Smooth muscle cell (in vitro differentiated cells): ENCODE results near the gene SLC1A2. TPM values are rescaled to one million over a fixed set of nuclear protein-coding genes. Genes with fewer than 3 reads are reported as not detected.

Experiments used
- DNase-seq: peaks from one replicate; lab custom pipeline; 2025; ENCODE audit not compliant: unreplicated experiment; lab: John Stamatoyannopoulos, UW
- H2AFZ ChIP-seq: fragments of 200-600 bp; sonication (generic); 2 replicates; pipeline ENCODE4 v1.6.0; 2016; ENCODE audit warnings: antibody characterized with exemption, low read depth, mild to moderate bottlenecking
- H3F3A ChIP-seq: fragments of 200-600 bp; sonication (generic); 2 replicates; pipeline ENCODE4 v1.6.0; 2017; ENCODE audit warnings: antibody characterized with exemption, low read depth
- H3K27ac ChIP-seq: fragments of 200-600 bp; sonication (generic); 2 replicates; pipeline ENCODE4 v1.5.1; 2016; ENCODE audit warnings: low read depth, mild to moderate bottlenecking
- H3K27me3 ChIP-seq: fragments of 200-600 bp; sonication (generic); 2 replicates; pipeline ENCODE4 v1.6.1; 2016; ENCODE audit warnings: low read depth, mild to moderate bottlenecking
- H3K36me3 ChIP-seq: fragments of 200-600 bp; sonication (generic); 2 replicates; pipeline ENCODE4 v1.5.1; 2016; ENCODE audit warnings: low read depth
- H3K4me1 ChIP-seq: fragments of 200-600 bp; sonication (generic); 2 replicates; pipeline ENCODE4 v1.5.1; 2016; ENCODE audit warnings: low read depth
- H3K4me2 ChIP-seq: fragments of 200-600 bp; sonication (generic); 2 replicates; pipeline ENCODE4 v1.6.0; 2016; ENCODE audit warnings: mild to moderate bottlenecking
- H3K4me3 ChIP-seq: fragments of 200-600 bp; sonication (generic); 2 replicates; pipeline ENCODE4 v1.5.1; 2016; ENCODE audit warnings: mild to moderate bottlenecking
- H3K79me2 ChIP-seq: fragments of 200-600 bp; sonication (generic); 2 replicates; pipeline ENCODE4 v1.6.0; 2016; ENCODE audit warnings: low read depth, mild to moderate bottlenecking
- H3K9ac ChIP-seq: fragments of 200-600 bp; sonication (generic); 2 replicates; pipeline ENCODE4 v1.6.0; 2016; ENCODE audit warnings: low read depth
- H3K9me3 ChIP-seq: fragments of 200-600 bp; sonication (generic); replicated peaks from 2 replicates; pipeline ENCODE4 v1.5.1; 2016; ENCODE audit warnings: low read depth
- H4K20me1 ChIP-seq: fragments of 200-600 bp; sonication (generic); 2 replicates; pipeline ENCODE4 v1.6.0; 2016; ENCODE audit warnings: low read depth
- CTCF ChIP-seq: fragments of 200-600 bp; sonication (generic); IDR thresholded peaks from 2 replicates; pipeline ENCODE4 v1.5.1; 2017; ENCODE audit warnings: borderline replicate concordance, mild to moderate bottlenecking, antibody characterized with exemption; ENCODE audit not compliant: insufficient read depth, poor library complexity, severe bottlenecking
- WGBS: methylation state at CpG from one replicate; pipeline ENCODE4 v1.1.7; 2016; ENCODE audit warnings: low lambda C conversion rate; 5-methylcytosine and 5-hydroxymethylcytosine counted together
- polyA plus RNA-seq: library from polyadenylated mRNA; unstranded; fragments of >200 nt; fragmentation: Nextera tagmentation; extraction: Ambion mirVana; gene quantifications from 2 replicates; pipeline ENCODE4 v1.2.1, GENCODE V29; 2016
- total RNA-seq: library from RNA; depleted of rRNA; stranded (reverse); fragments of >200 nt; gene quantifications from 2 replicates; pipeline ENCODE4 v1.2.3, GENCODE V29; 2014

The SLC1A2 gene
- total and polyA plus RNA-seq, 2 experiments from 2014 or later, result 3.6 TPM; not detected in 1

- WGBS, result 93% methylated on average over 3 of the region's 3 CpGs
- Histone ChIP-seq H3K4me1 (no peaks in the 10 kb centered on the region), H3K9ac (no peak overlapping the region)
Measured at GRCh38 chr11:35242412-35243242, 176.7 kb downstream of the SLC1A2 start.

GRCh38 chr11:35241531-35241930 is 177.8 kb downstream of the SLC1A2 start:
- Histone ChIP-seq H3K4me3 (no peak overlapping the region), H3K9me3 (no peaks in the 10 kb centered on the region), H3K9ac (no peak overlapping the region), H3F3A (no peaks in the 10 kb centered on the region), H3K79me2 (no peaks in the 10 kb centered on the region), H3K27me3 (no peaks in the 10 kb centered on the region), H4K20me1 (no peaks in the 10 kb centered on the region), H2AFZ (no peak overlapping the region), H3K4me2 (no peak overlapping the region), H3K36me3 (no peaks in the 10 kb centered on the region), H3K4me1 (no peaks in the 10 kb centered on the region), H3K27ac (no peak overlapping the region)
- TF ChIP-seq CTCF, result no peak
- no peak for DNase-seq
- WGBS, result 100% methylated on average over 1 of the region's 1 CpG

More at GRCh38 chr11:35242412-35243242, 176.7 kb downstream of the SLC1A2 start:
- no peak overlapping the region for H3K4me2 ChIP-seq
- H2AFZ ChIP-seq, result no peak overlapping the region
- no peak overlapping the region for H3K4me3 ChIP-seq
- no peaks in the 10 kb centered on the region for H3K9me3 ChIP-seq
- H3K27me3 ChIP-seq, result no peaks in the 10 kb centered on the region
- H3K79me2 ChIP-seq, result no peaks in the 10 kb centered on the region
- TF ChIP-seq CTCF, result no peak
- no peaks in the 10 kb centered on the region for H3F3A ChIP-seq
- DNase-seq, result no peak
- H3K27ac ChIP-seq, result no peak overlapping the region
- H3K36me3 ChIP-seq, result no peaks in the 10 kb centered on the region
- H4K20me1 ChIP-seq, result no peaks in the 10 kb centered on the region

GRCh38 chr11:35241083-35241482 is 178.3 kb downstream of the SLC1A2 start:
- H3K36me3 ChIP-seq, result no peaks in the 10 kb centered on the region

More at GRCh38 chr11:35241083-35241482, 178.3 kb downstream of the SLC1A2 start:
- no peaks in the 10 kb centered on the region for H4K20me1 ChIP-seq
- DNase-seq, result no peak
- H2AFZ ChIP-seq, result no peak overlapping the region
- no peaks in the 10 kb centered on the region for H3K9me3 ChIP-seq
- no peaks in the 10 kb centered on the region for H3K27me3 ChIP-seq
- H3F3A ChIP-seq, result no peaks in the 10 kb centered on the region
- no peaks in the 10 kb centered on the region for H3K79me2 ChIP-seq
- H3K4me2 ChIP-seq, result no peak overlapping the region
- H3K4me3 ChIP-seq, result no peak overlapping the region
- no peaks in the 10 kb centered on the region for H3K4me1 ChIP-seq
- H3K9ac ChIP-seq, result no peak overlapping the region
- 95% methylated on average over 1 of the region's 1 CpG for WGBS
- H3K27ac ChIP-seq, result no peak overlapping the region
- TF ChIP-seq CTCF, result no peak
